Astrocyte of the cerebellum (primary cell): ENCODE results near the gene MGAT4B.

Source experiments
- DNase-seq: peaks from one replicate; pipeline ENCODE4 v3.0.0-alpha.2; 2011; ENCODE audit warnings: low read depth
- H3K4me3 ChIP-seq: 2 replicates; pipeline ENCODE4 v1.5.1; 2011; ENCODE audit warnings: mild to moderate bottlenecking, low read depth, low read length, moderate library complexity
- in situ Hi-C: cut with HindIII; loops from 2 replicates; pipeline ENCODE4 v1.10.0; 2017; ENCODE audit warnings: low sequenced_read_pairs
- TF ChIP-seq, protein P1 (sequence below): IDR thresholded peaks from 2 replicates; pipeline ENCODE4 v1.5.1; 2012; ENCODE audit warnings: low read length, low read depth, moderate library complexity, mild to moderate bottlenecking; ENCODE audit errors: missing control alignments

Gene MGAT4B

GRCh38 chr5:179833056-179833708 lies 26.5 kb upstream of the MGAT4B start:
- in situ Hi-C loops, result no loop called here
- TF ChIP-seq, protein P1, sequence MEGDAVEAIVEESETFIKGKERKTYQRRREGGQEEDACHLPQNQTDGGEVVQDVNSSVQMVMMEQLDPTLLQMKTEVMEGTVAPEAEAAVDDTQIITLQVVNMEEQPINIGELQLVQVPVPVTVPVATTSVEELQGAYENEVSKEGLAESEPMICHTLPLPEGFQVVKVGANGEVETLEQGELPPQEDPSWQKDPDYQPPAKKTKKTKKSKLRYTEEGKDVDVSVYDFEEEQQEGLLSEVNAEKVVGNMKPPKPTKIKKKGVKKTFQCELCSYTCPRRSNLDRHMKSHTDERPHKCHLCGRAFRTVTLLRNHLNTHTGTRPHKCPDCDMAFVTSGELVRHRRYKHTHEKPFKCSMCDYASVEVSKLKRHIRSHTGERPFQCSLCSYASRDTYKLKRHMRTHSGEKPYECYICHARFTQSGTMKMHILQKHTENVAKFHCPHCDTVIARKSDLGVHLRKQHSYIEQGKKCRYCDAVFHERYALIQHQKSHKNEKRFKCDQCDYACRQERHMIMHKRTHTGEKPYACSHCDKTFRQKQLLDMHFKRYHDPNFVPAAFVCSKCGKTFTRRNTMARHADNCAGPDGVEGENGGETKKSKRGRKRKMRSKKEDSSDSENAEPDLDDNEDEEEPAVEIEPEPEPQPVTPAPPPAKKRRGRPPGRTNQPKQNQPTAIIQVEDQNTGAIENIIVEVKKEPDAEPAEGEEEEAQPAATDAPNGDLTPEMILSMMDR, result no peak
- H3K4me3 ChIP-seq, result no peak overlapping the region
- DNase-seq, result no peak

- TF ChIP-seq, protein P1, result no peak
- no peak for DNase-seq
- in situ Hi-C loops, result no loop called here
- H3K4me3 ChIP-seq, result no peak overlapping the region
These were observed 25.5 kb upstream of the MGAT4B start for GRCh38 chr5:179832039-179832745.

- H3K4me3 ChIP-seq, result no peak overlapping the region
- in situ Hi-C loops, result no loop called here
- no peak for DNase-seq
- TF ChIP-seq, protein P1, result no peak
These were observed 24.3 kb upstream of the MGAT4B start for GRCh38 chr5:179830818-179831468.

- no peak for DNase-seq
- TF ChIP-seq, protein P1, result no peak
- no peak overlapping the region for H3K4me3 ChIP-seq
- in situ Hi-C loops, result loop anchor here (5.0 kb wide), 1 partner anchor 73 kb away; no protein-coding TSS in a partner anchor
These were observed 23.2 kb upstream of the MGAT4B start for GRCh38 chr5:179829732-179830435.

- H3K4me3 ChIP-seq, result no peak overlapping the region
- no peak for DNase-seq
- in situ Hi-C loops, result loop anchor here (5.0 kb wide), 1 partner anchor 72 kb away; no protein-coding TSS in a partner anchor
- TF ChIP-seq, protein P1, result no peak
These were observed 22.2 kb upstream of the MGAT4B start for GRCh38 chr5:179828756-179829421.
